GM18511 (cell line): ENCODE data around the gene CADPS.

Experiments used
- ATAC-seq: cut with Tn5 transposase; IDR thresholded peaks from one replicate; pipeline ENCODE4 v1.9.1; 2021; ENCODE audit warnings: mild to moderate bottlenecking, moderate library complexity; ENCODE audit not compliant: unreplicated experiment

CADPS gene

DNA sequence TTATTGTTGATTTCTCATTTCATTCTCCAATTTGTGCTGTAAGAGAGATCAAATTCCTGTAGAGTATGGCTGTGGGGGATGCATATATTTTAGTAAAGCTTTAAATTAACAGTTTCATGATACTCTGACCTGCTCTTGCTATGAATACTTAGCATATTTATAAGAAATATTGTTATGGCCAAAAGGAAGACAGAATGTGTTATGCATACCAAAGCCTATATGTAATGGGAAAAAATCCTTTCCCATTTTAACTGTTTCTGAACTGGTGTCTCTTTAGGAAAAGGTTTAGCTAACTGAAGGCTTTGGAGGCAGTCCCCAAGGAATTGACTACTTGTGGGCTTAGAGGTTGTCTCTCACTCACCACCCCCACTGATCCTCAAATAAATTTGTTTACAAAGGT is 59.2 kb downstream of the CADPS start:
- no peak for ATAC-seq

DNA sequence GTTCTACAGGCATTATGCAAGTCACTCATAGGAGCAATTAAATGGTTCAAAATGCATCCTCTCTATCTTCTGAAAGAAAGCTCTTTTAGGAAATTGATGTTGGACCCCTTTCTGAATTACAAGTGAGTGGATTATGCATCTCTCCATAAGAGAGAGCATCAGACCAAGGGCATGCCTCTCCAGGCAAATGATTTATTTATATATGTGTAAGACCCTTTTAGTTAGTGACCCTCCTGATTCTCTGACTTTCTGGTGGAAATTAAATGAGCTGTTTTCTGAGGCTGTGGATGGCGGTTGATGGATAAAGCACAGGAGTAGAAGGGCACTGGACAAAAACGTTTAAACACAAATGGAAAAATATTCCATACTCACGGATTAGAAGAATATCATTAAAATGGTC is 62.6 kb downstream of the CADPS start:
- ATAC-seq = no peak

DNA sequence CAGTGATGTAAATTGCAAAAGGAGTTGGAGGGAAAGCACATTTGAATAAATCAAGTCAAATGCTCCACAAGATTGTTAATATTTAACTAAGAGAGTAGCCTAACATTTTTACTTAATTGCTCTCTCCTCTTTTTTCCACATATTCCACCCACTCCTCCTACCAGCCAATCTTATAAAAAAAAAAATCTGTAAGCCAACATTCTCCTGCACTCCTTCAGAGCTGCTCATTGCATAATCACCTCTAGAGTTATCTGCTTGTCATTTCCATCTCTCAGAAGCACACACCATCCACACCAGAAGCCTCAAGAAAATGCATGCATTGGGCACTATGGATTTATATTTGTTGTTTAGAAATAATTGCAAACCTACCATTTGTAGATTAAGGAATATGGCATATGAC is 64.1 kb downstream of the CADPS start:
- ATAC-seq = no peak

GRCh38 chr3:62809369-62809768 is 65.8 kb downstream of the CADPS start:
- no peak for ATAC-seq

- ATAC-seq = no peak
Measured at GRCh38 chr3:62805580-62806277, 69.5 kb downstream of the CADPS start.

- no peak for ATAC-seq
Measured at GRCh38 chr3:62805106-62805505, 70.1 kb downstream of the CADPS start.

GRCh38 chr3:62803276-62803675 is 71.9 kb downstream of the CADPS start:
- no peak for ATAC-seq

DNA sequence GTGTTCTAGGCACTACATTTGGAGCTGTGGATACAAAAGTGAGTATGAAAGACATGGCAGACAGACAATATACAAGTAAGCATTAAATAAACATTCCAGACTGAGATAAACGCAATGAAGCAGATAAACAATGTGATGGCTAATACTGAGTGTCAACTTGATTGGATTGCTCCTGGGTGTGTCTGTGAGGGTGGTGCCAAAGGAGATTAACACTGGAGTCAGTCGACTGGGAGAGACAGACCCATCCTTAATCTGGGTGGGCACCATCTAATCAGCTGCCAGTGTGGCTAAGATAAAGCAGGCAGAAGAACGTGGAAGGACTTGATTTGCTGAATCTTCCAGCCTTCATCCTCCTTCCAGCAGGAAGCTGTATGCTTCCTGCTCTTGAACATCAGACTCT is 77.2 kb downstream of the CADPS start:
- no peak for ATAC-seq

GRCh38 chr3:62797132-62797531 is 78.1 kb downstream of the CADPS start:
- ATAC-seq = no peak

GRCh38 chr3:62795978-62796657 is 79.1 kb downstream of the CADPS start:
- no peak for ATAC-seq

GRCh38 chr3:62793946-62794345 is 81.3 kb downstream of the CADPS start:
- ATAC-seq = no peak

DNA sequence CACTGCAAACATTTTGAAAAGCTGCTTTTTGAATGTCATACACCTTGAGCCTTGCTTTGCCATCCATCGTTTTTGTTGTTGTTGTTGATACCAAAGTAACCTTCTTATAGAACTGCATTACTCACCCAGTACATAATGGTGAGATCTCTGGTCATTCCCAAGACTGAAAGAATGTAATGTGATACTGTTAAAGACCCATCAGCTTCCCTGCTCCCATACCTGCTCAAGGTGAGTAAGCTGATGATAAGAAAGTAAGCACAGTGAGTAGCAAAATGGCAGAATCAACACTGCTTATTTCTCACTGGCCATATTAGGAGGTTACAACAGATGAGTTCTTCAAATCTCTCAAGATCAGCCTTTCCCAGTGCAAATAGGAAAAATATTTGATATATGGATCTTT is 89.8 kb downstream of the CADPS start:
- no peak for ATAC-seq

DNA sequence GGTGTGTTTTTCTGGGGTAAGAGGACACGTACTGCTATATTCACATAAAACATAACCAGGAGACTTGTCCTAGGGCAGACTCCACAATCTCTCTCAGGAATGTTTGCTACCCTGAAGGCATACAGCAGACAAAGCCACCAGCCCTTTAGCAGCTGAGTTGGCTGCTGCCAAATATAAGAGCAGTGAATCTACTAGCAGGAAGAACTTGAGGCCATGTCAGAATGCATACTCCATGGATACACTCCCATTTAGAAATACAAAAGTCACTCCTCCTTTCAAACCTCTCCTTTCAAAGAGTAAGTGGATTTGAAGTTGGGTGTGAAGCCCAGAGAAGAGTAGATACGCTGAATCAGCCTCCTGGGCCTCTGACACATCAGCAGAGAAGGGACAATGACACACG is 94.1 kb downstream of the CADPS start:
- no peak for ATAC-seq

GRCh38 chr3:62777674-62778073 is 97.5 kb downstream of the CADPS start:
- no peak for ATAC-seq

- ATAC-seq = no peak
Measured at GRCh38 chr3:62777130-62777529, 98.1 kb downstream of the CADPS start.

DNA sequence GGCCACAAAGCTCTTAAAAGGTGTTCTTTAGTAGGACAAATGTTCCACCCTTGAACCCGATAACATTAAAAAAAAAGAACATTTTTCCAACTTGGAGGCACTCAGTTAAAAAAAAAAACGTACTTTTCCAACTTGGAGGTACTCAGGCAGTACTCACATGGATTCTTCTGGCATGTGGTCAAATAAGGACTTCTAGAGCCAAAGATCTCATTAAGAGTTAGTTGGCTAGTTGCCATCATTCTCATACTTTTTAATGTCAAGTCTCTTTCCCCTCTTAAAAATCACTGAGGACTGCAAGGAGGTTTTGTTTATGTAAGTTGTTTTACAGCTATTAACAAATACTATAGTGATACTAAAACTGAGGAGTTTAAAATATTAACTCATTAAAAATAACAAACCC is 101.0 kb downstream of the CADPS start:
- no peak for ATAC-seq

DNA sequence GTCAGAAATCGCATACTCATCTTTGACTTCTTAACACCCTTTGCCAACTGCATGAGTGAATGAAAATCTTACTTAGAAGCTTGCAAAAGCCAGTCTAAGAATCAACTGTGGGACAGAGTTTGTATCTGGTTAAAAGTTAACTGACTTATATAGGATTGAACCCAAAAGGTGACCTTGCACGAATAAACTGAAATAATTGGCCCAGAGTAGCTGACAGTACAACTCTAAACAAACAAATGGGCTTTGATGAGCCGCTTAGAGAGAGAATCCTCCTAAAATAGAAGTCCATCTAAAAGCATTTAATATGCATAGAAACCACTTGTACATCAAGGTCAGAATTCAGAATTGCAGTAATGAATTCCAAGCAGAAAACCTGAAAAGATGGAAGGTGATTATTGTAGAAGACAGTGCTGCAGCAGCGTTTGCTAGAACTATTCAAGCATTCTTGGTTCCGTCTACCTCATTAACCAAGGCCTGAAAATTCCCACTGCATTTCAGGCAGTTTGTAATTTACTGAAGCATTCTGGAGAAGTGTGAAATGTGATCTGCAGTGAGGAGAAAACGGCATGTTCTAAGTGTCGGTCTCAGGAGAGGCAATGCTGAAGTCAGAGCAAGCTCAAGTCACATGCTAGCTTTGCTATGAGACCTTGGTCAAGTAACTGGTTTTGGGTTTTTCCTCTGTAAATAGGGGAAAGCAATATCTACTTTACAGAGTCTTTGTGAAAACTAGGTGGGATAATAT is 103.7 kb downstream of the CADPS start:
- no peak for ATAC-seq

GRCh38 chr3:62768896-62769295 is 106.3 kb downstream of the CADPS start:
- no peak for ATAC-seq

GRCh38 chr3:62761711-62762110 is 113.5 kb downstream of the CADPS start:
- ATAC-seq = no peak

DNA sequence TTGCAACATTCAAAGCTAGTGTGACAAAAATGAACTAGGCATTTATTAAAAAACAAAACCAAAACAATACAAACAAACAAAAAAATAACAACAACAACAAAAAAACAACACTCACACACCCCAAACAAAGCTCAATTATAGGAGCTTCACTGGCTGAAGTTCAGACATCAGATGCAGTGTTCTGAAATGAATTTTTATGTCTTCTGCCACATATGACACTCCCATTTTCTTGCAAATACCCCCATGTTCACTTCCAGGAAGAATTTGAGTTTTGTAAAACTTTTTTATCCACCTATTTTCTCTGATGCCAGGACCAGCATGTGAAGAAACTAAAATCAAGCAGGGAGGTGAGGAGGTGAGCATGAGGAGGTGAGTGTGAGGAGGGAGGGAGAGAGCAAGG is 113.9 kb downstream of the CADPS start:
- no peak for ATAC-seq

DNA sequence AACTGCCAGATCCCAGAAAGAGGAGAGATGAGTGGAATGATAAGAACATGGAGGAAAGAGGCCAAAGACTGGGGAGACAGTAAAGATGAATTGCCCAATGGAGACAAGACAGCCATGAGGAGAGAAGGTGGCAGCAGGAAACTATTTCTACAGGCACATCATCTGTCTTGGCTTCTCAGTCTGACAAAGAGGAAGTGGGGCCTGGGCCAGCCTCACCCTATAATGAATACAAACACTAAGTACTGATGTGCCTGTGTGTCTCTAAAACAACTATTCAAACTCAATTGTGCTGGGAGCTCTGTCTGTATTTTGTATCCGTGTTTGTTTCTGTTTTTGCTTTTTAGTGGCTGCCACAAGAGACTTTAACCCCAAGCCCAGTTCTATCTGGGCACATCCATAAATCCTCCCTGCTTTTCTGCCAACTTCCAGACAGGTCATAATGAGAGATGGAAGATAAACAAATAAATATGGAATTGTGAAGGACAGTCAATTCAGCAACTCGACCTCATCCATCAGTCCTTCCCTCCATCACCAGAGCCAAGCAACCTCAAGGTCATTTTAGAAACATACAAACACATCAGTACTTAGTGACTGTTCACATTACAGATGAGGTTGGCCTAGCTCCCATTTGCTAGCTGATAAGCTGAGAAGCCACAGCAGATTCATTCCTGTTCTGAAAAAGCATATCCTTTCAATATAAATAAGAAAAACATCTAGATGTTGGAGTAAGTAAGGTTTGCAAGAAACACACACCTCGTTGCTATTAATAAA is 116.7 kb downstream of the CADPS start:
- ATAC-seq = no peak
